H1 (cell line): ENCODE data around the gene KCTD11. TPM values are rescaled to one million over a fixed set of nuclear protein-coding genes. Genes with fewer than 3 reads are reported as not detected.

Source experiments
- BCL11A ChIP-seq, 2 experiments: IDR thresholded peaks; one replicate each; pipeline ENCODE4 v1.6.1; 2011; ENCODE audit warnings: low read depth in 2 of 2, low read length in 2 of 2, mild to moderate bottlenecking in 2 of 2
- CEBPB ChIP-seq: IDR thresholded peaks from 2 replicates; pipeline ENCODE4 v1.6.1; 2012; ENCODE audit warnings: low read depth, low read length
- CHD7 ChIP-seq: fragments of 300-600 bp; sonication (generic); IDR thresholded peaks from 2 replicates; pipeline ENCODE4 v1.7.1; 2012; ENCODE audit warnings: low read length, moderate library complexity, mild to moderate bottlenecking, inconsistent platforms; ENCODE audit not compliant: insufficient replicate concordance
- EP300 ChIP-seq, 2 experiments: IDR thresholded peaks; 1 replicate in 1 of 2; 2 replicates in 1 of 2; pipeline ENCODE4 v1.6.1; 2011 to 2012; ENCODE audit warnings: low read depth in 2 of 2, low read length in 2 of 2, mild to moderate bottlenecking in 2 of 2, borderline replicate concordance in 1 of 2, inconsistent platforms in 1 of 2, moderate library complexity in 1 of 2
- FOSL1 ChIP-seq: IDR thresholded peaks from 2 replicates; pipeline ENCODE4 v1.6.1; 2011; ENCODE audit warnings: mild to moderate bottlenecking, low read depth, low read length, moderate library complexity; ENCODE audit not compliant: insufficient read depth
- GTF2F1 ChIP-seq: IDR thresholded peaks from 2 replicates; pipeline ENCODE4 v1.6.1; 2012; ENCODE audit warnings: low read depth, low read length, improper control_type of control experiment, borderline replicate concordance
- HDAC2 ChIP-seq, 2 experiments: fragments of 300-600 bp in 1 of 2; sonication (generic) in 1 of 2; IDR thresholded peaks; 2 replicates each; pipeline ENCODE4 v1.6.1; 2011 to 2012; ENCODE audit warnings: low read depth in 2 of 2, low read length in 2 of 2, mild to moderate bottlenecking in 2 of 2, moderate library complexity in 2 of 2, borderline replicate concordance in 1 of 2, inconsistent platforms in 1 of 2
- JUN ChIP-seq: IDR thresholded peaks from 2 replicates; pipeline ENCODE4 v1.6.1; 2011; ENCODE audit warnings: low read depth, mild to moderate bottlenecking, improper control_type of control experiment, low read length
- PHF8 ChIP-seq: fragments of 200-600 bp; sonication (generic); conservative IDR thresholded peaks from 2 replicates; pipeline ENCODE4 v1.7.1; 2012; ENCODE audit warnings: low read depth, mild to moderate bottlenecking, inconsistent platforms, low read length, moderate library complexity
- SRF ChIP-seq: IDR thresholded peaks from 2 replicates; pipeline ENCODE4 v1.6.1; 2011; ENCODE audit warnings: mild to moderate bottlenecking, low read depth, low read length, moderate library complexity
- TAF1 ChIP-seq: IDR thresholded peaks from 2 replicates; pipeline ENCODE4 v1.6.1; 2011; ENCODE audit warnings: mild to moderate bottlenecking, low read depth, low read length
- polyA plus RNA-seq, 7 experiments: library from polyadenylated mRNA; depleted of rRNA in 3 of 7; stranded (reverse) in 5 of 7; unstranded in 2 of 7; fragments of >200 nt in 5 of 7; fragments of 200-250 nt in 2 of 7; gene quantifications; 1 replicate in 5 of 7; 2 replicates in 1 of 7; 4 replicates in 1 of 7; pipeline versions ENCODE4 v1.2.1 to v1.2.3, GENCODE V29; 2011 to 2013; ENCODE audit warnings: missing spikeins in 2 of 7, mixed read lengths in 2 of 7
- total RNA-seq: library from RNA; stranded (reverse); fragmentation: NEBNext Ultra II Directional; extraction: Animal tissue kit (Norgen Biotek cat#: 25700); gene quantifications from 2 replicates; pipeline ENCODE4 v1.2.1, GENCODE V29; 2021

KCTD11 gene
- total and polyA plus RNA-seq, 2 of the 8 experiments (the other 6 are each of a cell fraction or from before 2014, with no cell fraction given), result 8.6 to 9.2 TPM

GRCh38 chr17:7356072-7356549 lies 4.1 kb downstream of the KCTD11 start (continued):
- TF ChIP-seq CHD7, result no peak
- no peak for TF ChIP-seq PHF8
- no peak for TF ChIP-seq FOSL1
- no peak for TF ChIP-seq GTF2F1
- peak in 1 of 2 experiments; percentile 46; a peak in 1 of 3 replicates for TF ChIP-seq EP300 (IDR thresholded peaks at IDR 0.05; ENCODE audit: borderline replicate concordance in 1 of 2, low read depth in 2 of 2, low read length in 2 of 2)
- TF ChIP-seq BCL11A (IDR thresholded peaks at IDR 0.05; ENCODE audit: low read depth in 2 of 2, low read length in 2 of 2), result no peak
- no peak for TF ChIP-seq TAF1
- TF ChIP-seq JUN, result no peak
- TF ChIP-seq HDAC2 (IDR thresholded peaks at IDR 0.05; ENCODE audit: borderline replicate concordance in 1 of 2, low read depth in 2 of 2, low read length in 2 of 2), result 0 out of 4 replicates have a peak, but pooled peaks of 1 of the 2 experiments have one; percentile 33
- TF ChIP-seq CEBPB, result no peak
- no peak for TF ChIP-seq SRF
